T-helper 2 cell (primary cell): ENCODE measurements around the gene KSR1.

Experiments used
- DNase-seq, 5 experiments: peaks; one replicate each; pipeline versions ENCODE4 v3.0.0 to v3.0.0-alpha.2; 2012 to 2022

KSR1 gene

DNA sequence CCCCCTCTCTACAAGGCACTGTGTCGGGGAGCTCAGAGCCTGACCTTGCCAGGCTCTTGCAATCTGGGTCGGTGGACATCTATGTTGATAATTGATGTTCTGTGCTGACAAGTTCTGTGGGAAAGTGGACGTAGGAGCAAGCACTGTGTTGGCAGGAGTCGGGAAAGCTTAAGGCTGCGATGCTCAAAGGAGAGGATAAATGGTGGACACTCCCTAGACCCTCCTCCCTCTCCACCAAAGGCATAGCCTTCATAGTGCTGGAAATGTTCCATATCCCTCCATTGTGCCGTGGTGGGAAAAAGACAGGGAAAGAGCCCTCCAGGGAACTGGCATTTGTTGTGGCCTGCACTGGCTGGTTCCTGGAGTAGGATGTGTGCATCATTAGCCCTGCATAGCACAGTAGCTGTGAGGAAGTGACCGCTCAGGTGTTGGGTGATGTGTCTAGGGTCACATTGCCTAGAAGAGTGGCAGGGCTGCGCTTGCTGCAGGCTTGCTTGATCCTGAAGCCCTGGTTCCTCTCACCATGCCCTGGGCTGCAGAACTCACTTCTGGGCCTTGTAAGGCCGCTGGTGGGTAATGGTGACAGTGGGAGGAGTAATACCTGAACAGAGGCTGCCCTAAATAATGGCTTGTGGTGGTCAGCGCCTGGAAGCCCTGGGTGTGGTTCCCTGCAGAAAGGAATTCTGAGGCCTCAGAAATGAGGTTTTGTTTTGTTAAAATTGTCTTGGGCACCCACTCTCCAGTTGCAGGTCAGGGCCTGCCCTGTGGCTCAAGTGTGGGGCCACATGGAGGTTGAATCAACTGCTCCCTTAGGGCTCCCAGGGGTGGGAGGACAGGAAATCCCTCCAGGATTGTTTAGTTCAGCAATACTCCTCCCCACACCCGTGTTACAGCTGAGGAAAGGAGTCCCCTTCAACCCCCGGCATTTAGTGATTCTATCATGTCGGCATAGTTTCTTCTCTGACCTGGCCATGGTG is 62.6 kb downstream of the KSR1 start:
- no peak for DNase-seq

DNA sequence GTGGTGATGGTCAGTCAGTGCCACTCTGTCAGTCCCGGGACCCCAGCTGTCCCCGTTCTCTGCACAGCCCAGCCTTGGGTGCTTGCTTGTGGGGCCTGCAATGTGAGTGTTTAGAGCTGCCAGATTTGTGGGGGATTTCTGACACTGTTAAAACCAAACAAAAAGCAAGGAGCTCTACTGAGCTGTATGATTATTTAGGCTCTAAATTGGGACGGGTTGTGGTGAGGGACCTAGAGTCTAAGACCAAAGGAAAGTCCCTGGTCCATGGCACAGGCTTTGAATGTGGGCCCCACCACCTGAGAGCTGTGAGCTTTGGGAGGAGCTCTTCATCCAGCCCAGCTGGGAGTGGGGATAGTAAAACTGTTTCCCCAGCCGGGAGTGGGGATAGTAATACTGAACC is 63.3 kb downstream of the KSR1 start:
- DNase-seq, result no peak

GRCh38 chr17:27520491-27521185 is 64.4 kb downstream of the KSR1 start:
- DNase-seq, result no peak

DNA sequence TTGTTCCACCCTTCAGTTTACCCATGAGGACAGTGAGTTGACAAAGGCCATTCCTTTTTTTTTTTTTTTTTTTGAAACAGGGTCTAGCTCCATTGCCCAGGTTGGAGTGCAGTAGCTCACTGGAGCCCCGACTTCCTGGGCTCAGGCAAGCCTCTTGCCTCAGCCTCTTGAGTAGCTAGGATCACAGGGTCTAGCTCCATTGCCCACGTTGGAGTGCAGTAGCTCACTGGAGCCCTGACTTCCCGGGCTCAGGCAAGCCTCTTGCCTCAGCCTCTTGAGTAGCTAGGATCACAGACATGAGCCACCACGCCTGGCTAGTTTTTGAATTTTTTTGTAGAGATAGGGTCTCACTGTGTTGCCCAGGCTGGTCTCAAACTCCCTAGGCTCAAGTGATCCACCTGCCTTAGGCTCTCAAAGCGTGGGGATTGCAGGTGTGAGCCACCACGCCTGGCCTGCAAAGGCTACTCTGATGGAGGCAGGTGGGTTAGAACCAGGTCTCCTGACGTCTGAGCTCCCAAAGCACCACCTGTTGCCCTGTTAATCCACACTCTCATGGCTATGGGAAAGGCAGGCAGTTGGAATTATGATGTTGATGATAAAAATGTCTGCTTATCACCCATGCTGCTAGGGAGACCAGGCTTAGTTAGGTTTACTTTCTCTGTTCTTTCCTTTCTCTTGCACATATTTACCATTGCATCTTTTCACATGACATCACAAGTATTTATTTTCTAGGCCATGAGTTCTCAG is 65.2 kb downstream of the KSR1 start:
- no peak for DNase-seq

DNA sequence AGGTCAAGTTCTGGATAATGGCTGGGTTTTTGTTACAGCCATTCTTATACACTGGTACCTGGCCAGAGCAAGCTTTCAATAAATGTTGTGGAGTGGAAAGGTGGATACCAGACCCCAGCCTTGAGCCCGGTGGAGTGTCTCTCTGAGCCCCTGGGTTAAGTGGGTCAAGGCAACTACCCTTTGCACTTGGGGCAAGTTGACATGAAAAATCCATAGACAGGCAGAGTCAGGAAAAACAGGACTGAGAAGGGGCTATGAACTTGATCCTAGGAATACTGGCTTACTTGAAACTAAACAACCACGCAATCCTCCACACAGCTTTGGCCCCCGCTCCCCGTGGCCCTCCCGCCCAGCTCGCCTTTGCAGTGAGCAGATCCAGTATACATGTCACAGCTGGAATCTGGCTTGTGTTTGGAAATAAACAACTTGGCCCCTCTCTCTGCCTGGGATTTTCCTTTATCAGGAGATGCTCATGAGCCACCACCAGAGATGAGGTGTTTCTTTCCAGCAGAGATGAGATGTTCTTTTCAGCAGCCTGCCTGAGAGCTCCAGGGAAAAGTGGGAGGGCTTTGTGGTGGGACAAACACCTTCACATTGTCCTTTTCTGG is 65.9 kb downstream of the KSR1 start:
- no peak for DNase-seq

- DNase-seq, result no peak
Measured at GRCh38 chr17:27523712-27524111, 67.5 kb downstream of the KSR1 start.

DNA sequence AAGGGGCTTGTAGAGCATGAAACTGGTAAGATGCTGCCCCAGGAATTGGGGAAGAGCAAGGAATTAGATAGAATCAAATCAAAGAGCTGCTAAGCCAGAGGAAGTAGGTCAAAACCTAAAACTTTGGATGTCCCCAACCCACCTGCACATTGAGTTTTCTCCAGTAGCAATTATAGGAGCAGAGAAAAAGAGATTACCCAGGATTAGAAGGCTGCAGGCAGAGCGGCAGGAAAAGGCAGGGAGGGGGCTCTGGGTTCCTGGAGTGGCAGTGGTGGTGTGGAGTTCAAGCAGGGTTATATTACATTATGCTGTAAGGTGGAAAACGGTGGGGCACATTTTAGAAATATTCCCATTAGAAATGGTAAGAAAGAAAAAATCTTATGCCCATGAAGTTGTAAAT is 68.3 kb downstream of the KSR1 start:
- no peak for DNase-seq

GRCh38 chr17:27525316-27525715 is 69.1 kb downstream of the KSR1 start:
- no peak for DNase-seq

DNA sequence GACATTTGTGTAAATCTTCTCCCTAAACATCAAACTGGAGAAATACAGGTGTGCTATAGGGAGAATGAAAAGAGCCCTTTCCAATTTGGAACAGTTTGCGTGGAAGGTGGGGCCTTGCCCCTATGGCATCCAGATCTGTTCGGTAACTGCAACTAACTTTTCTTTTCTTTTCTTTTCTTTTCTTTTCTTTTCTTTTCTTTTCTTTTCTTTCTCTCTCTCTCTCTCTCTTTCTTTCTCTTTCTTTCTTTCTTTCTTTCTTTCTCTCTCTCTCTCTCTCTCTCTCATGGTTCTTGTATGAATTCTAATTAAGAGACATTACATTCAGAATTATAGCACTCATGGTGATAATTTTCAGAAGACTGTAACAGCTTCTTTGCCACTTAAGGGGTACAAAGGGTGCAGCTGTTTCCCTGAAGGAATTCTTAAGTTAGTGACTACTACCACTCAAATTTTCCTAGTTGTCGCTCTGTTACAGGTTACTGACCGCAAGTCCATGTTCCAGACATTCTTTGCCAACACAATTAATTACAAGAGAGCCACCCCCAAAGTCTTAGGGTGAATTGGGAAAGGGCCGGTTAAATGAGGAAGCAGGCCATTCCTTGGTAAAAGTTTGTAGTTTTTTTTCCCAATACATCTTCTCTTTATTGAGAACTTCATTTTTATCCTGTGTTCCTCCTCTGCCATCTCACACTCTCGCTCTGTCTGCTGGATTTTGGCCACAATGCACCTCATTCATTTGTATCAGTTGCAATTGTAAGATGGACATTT is 69.8 kb downstream of the KSR1 start:
- no peak for DNase-seq

GRCh38 chr17:27526604-27527002 is 70.4 kb downstream of the KSR1 start:
- peak in 1 of 5 experiments; percentile 69 for DNase-seq

DNA sequence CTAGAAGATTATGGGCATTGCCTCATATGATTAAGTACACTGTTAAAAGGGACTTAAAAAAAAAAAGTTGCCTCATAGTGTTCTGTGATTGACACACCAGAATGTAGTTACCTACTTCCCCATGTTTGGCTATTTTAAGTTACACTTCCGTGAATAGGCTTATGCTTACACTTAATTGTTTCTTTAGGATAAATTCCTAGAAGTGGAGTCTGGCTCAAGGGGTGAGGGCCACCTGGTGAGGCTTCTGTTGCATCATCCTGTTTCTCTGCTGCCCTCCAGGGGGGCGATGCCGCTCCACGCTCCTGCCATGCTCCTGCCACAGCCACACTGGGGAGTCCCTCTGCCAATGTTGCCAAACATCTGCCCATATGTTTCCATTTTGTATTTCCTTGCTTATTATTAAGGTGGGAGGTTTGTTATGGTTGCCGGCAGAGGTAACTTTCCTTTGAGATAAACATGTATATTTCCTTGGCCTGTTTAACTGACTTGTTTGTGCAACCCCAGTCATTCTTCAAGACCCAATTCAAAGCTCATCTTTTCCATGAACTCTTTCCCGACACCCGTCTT is 73.1 kb downstream of the KSR1 start:
- DNase-seq, result no peak

DNA sequence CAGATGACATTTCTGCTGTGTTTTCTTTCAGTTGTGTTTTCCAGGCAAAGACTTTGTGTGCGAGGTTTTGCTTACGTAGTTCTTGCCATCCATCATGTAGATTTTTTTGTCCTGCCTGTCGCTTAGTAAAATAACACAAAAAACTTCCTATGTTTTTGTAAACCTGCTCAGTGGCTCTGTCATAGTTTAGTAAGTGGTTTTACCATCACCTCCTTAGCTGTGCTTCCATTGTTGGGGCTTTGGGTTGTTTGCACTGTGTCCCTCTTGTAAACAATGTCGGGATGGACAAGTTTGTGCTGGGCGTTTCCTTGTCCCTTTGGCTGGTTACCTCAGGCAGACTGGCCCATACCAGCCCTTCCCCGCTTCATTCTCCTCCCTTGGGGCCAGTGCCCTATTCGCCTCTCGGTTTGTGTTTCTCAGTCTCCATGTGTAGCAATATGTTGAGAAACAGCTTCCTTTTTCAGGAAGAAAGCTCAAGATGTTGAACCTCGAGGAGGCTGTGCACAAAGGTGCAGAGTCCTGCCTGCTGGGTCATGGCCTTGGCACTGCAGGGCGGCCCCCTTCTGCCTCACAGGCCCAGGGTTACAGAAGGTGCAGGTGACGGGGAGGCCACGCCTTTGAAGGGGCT is 74.6 kb downstream of the KSR1 start:
- no peak for DNase-seq

DNA sequence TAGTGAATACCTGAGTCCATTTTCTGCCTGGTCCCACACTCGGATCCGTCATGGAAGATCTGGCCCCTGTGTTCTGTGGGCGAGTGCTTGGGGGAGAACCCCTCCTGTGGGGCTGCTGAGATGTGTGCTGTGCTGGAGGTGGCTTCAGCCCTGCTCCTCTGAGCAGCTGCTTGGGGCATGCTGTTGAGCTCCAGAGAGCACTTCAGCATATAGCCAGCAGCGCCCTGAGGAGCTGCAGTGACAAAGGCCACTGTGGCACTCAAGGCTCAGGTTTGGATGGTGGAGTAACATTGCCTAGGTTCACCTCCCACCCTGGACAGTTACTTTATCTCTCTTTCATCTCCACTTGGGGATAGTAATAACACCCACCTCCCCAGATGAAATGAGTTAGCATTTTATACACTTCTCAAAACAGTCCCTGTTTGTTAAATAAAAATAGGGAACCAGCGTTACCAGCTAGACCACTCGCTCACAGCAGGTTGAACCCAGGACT is 75.3 kb downstream of the KSR1 start:
- DNase-seq, result no peak

- DNase-seq, result no peak
Measured at GRCh38 chr17:27532269-27533263, 76.3 kb downstream of the KSR1 start.

DNA sequence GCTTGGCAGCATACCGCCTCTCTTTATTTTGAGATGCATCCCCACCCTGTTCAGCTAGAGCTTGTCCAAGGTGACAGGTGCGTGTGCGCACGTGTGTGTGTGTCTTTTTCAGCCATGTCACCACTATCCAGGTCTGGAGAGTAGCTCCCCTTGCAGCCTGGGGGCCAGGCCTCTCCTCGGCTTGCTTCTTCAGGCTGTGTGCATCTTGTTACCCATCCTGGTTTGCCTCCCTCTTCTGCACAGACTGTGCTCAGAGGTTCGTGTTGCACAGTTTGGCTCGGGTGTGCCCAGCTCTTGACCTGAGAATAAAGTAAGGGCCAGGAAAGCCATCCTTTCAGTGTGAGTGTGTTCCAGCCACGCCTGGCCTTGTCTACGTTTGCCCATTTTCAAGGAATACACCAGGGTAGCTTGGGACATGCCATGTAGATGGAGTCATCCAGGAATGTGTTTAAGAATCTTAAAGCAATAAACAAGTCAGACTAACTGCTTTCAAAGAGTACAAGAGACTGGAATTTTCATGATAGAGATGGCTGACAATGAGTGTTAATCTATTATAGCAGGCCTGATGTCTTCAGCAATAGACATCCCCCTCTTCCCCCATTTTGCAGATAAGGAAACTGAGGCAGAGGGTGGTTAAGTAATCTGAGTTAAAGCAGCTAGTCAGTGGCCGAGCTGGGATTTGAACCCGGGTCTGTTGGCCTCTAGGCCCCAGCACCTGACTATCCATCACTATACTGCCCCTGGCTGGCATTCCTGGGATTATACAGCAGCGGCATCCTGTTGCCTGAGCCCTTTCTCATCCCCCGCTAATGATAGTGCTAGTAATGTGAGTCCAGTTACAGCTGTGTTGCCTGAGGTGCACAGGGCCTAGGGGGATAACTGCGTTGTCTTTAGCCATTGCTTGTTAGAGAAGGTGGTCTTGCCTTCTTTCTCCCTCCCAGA is 77.9 kb downstream of the KSR1 start:
- no peak for DNase-seq

GRCh38 chr17:27535178-27535928 is 79.1 kb downstream of the KSR1 start:
- DNase-seq, result no peak

DNA sequence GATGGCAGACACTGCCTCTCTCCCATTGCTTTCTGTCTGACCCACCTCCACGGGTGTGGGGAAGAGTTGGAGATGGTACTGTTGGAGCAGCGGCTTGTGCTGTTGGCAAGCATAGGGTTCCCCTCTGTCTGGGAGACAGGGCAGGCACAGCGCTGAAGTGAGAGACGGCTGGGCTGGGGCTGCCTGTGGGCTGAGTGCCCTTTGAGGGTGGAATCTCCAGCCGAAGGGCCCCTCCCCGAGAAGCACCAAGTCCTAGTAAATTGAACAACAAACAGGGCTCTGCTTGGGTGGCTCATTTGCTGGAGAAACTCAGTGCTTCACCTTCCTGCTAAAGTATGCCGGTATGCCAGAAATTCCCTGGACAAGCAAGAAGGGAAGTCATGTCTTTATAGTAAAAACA is 79.7 kb downstream of the KSR1 start:
- no peak for DNase-seq

GRCh38 chr17:27536781-27537180 is 80.5 kb downstream of the KSR1 start:
- DNase-seq, result no peak
